GM13976 (cell line): ENCODE results near the gene CYP4A22.
A peak's percentile ranks its signal among the peaks of the same experiment; 100 is the strongest.

Source experiments
- DNase-seq: peaks from one replicate; pipeline ENCODE4 v3.0.0; 2012; ENCODE audit warnings: low spot score
- in situ Hi-C: fragments of 300-500 bp; cut with MboI; formaldehyde crosslinking; loops from one replicate; pipeline ENCODE4 v1.12.0; 2022; ENCODE audit warnings: low sequenced_read_pairs, mixed read lengths, inconsistent platforms; ENCODE audit not compliant: unreplicated experiment
- TF ChIP-seq, protein P1 (sequence below): IDR thresholded peaks from 2 replicates; pipeline ENCODE4 v1.5.1; 2012; ENCODE audit warnings: borderline replicate concordance, mild to moderate bottlenecking; ENCODE audit not compliant: insufficient read depth; ENCODE audit errors: extremely low read depth, missing control alignments, control extremely low read depth

The CYP4A22 gene

GRCh38 chr1:47160716-47161115 is 23.5 kb downstream of the CYP4A22 start:
- in situ Hi-C loops = no loop called here
- TF ChIP-seq, protein P1, sequence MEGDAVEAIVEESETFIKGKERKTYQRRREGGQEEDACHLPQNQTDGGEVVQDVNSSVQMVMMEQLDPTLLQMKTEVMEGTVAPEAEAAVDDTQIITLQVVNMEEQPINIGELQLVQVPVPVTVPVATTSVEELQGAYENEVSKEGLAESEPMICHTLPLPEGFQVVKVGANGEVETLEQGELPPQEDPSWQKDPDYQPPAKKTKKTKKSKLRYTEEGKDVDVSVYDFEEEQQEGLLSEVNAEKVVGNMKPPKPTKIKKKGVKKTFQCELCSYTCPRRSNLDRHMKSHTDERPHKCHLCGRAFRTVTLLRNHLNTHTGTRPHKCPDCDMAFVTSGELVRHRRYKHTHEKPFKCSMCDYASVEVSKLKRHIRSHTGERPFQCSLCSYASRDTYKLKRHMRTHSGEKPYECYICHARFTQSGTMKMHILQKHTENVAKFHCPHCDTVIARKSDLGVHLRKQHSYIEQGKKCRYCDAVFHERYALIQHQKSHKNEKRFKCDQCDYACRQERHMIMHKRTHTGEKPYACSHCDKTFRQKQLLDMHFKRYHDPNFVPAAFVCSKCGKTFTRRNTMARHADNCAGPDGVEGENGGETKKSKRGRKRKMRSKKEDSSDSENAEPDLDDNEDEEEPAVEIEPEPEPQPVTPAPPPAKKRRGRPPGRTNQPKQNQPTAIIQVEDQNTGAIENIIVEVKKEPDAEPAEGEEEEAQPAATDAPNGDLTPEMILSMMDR = no peak

DNA sequence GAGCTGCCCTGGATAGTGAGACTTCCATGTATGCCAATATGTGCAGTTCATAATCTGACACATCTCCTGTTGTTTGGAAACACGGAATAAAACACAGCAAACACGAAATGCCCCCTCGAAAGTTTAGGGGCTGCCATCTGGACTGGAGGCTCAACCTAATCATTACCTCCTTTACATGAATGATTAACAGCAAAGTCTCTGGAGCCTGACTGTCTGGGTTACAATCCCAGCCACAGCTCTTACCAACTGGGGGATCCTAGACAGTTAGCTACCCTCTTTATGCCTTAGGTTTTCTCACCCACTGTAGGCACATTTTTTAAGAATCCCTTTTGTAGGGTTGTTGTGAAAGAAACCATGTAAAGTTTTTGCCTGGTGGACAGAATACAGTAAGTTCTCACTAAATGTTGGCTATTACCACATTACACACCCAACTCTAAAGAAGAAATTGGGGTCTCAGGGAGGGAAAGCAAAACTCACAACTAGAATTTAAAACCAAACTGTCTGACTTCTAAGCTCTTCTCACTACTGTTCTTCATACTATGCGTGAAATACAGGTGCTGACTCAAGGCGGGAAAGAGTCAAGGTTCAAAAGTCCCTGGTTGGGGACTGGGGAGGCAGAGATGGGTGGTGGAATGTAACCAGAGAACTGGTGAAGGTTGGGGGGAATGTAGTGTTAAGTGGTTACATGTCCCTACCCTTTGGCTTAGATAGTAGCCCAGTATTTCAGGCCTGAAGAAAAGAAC is 24.2 kb downstream of the CYP4A22 start:
- no peak for DNase-seq
- TF ChIP-seq, protein P1 = no peak
- in situ Hi-C loops = no loop called here

More at GRCh38 chr1:47160716-47161115, 23.5 kb downstream of the CYP4A22 start:
- no peak for DNase-seq

- in situ Hi-C loops = no loop called here
- DNase-seq = no peak
- TF ChIP-seq, protein P1 = no peak
Measured at GRCh38 chr1:47164552-47164951, 27.3 kb downstream of the CYP4A22 start.

- in situ Hi-C loops = no loop called here
- no peak for DNase-seq
- TF ChIP-seq, protein P1 = no peak
Measured at GRCh38 chr1:47172782-47173181, 35.5 kb downstream of the CYP4A22 start.

- DNase-seq = no peak
- TF ChIP-seq, protein P1 = no peak
- in situ Hi-C loops = loop anchor here (25.0 kb wide), 1 partner anchor 538 kb away; no protein-coding TSS in a partner anchor
Measured at GRCh38 chr1:47174656-47175020, 37.4 kb downstream of the CYP4A22 start.

DNA sequence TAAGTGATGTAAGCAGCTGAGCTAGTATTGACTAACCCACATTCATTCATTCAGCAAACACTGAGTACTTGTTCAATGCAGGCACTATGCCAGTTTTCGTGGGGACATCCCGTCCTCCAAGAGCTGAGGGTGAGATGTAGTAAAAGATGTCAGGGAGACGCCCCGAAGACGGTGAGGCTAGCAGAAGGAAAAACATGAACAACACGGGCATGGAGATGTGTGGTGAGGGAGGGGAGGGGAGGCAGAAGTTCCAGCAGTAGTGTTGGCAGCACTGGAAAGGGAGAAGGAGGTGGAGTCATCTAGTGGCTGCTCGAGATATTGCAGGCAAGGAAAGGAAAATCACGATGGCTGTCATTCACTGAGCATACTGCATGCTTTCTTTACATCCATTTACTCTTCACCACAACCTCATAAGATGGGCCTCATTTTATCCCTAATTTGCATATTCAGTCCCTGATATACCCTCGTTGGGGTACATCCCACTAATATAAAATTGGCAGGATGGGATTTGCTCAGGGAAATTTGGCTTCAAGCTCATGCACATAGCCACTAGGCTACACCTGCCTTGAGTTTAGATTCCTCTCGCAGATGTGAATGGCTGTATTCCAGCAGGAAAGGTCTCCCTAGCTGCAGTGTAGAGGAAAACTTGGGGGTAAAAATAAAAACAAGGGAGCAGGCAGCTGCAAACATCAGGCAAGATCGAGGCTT is 38.1 kb downstream of the CYP4A22 start:
- peak; percentile 69 for DNase-seq
- TF ChIP-seq, protein P1 = peak; percentile 84
- in situ Hi-C loops = loop anchor here (25.0 kb wide), 1 partner anchor 537 kb away; no protein-coding TSS in a partner anchor
